Activated effector memory CD4-positive, alpha-beta T cell treated with Interleukin-2 at 50 U/mL for 16 hours (primary cell): Measurements from ENCODE around the gene TNFSF13.

Experiments
- DNase-seq: peaks from one replicate; pipeline ENCODE4 v3.0.0-alpha.2; 2020

TNFSF13 gene

DNA sequence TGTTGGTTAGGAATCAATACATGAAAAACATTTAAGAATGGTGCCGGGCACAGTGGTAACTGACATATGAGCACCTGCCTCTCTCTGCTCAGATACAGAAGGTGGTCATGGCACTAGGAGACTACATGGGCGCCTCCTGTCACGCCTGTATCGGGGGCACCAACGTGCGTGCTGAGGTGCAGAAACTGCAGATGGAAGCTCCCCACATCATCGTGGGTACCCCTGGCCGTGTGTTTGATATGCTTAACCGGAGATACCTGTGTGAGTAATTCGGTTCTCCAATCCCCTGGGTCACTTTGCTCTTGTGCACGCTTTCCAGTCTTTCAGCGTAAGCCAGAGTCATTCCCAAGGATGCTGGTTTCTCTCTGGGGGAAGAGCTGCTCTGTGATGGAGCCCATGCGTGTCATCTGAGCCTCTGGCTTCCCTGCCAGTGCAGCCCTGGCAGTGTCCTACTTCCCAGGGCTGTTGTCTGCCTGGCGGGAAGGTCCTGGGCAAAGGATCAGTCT lies 17.9 kb downstream of the TNFSF13 start:
- DNase-seq, result no peak

GRCh38 chr17:7577327-7578199 lies 19.0 kb downstream of the TNFSF13 start:
- no peak for DNase-seq

GRCh38 chr17:7579001-7579833 lies 20.7 kb downstream of the TNFSF13 start, which contains the start of gene CD68:
TSS of gene CD68 (plus strand) at chr17:7579638. CDS start at chr17:7579678, 40 bp downstream.
- DNase-seq, result peak; percentile 29

GRCh38 chr17:7579834-7580603 lies 21.5 kb downstream of the TNFSF13 start:
- DNase-seq, result no peak

DNA sequence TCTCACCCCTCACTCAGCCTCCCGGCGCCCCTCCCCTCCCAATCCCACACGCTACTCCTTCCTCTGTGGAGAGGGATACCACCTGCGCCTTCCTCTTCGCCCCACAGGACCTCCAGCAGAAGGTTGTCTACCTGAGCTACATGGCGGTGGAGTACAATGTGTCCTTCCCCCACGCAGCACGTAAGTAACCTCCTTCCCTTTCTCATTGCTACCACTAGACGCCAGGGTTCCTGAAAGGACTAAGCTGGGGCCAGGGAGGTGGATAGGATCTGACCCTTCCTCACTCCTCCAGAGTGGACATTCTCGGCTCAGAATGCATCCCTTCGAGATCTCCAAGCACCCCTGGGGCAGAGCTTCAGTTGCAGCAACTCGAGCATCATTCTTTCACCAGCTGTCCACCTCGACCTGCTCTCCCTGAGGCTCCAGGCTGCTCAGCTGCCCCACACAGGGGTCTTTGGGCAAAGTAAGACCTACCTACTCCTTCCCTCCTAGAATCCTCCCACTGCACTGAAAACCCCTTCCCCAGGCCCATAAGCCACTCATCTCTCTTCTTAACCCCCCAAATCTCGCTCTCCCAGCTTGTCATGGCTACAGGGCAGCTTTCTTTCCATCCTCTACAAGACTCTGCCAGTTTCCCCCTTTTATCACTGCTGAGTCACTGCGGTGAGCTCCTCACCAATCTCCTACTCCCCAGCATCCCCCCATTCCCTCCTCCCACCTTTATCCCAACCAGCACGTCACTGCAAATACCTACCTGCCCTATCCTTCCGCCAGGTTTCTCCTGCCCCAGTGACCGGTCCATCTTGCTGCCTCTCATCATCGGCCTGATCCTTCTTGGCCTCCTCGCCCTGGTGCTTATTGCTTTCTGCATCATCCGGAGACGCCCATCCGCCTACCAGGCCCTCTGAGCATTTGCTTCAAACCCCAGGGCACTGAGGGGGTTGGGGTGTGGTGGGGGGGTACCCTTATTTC lies 22.3 kb downstream of the TNFSF13 start:
- DNase-seq, result no peak

DNA sequence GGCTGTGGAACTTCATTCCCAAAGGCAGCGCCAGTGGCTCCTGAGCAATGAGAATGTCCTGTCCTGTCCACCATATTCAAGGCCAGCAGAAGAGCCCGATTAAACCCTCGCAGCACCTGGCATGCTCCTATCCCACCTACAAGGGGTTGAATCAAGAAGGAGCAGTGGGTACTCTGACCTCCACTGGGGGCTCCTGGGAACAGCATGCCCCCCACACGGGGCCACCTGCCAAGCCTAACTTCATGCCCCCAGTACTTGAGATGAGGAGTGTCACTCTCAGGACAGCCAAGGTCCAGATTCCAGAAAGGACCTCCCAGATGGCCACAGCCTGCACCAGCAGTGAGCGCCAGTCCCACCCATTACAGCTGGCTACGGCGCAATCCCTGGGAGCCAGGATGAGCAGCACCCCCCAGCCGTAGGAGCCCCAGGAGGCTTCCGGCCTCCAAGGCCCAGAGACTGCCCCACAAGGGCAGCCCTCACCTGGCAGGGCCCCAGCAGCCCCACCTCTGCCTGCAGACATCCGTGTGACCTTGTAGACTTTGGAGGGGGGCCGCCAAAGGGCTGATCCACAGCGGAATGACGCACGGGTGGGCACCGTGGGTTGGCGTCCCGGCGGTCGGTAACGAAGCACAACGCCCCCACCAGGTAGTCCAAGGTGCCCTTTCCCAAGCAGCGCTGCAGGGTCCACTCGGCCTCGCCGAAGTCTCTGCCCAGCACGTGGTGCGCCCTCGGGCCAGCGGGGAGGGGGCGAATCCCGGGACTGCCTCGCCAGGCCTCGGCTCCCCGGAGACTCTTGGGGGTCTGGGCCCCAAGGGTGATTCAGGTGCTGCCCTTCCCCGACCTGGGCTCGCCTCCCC lies 24.1 kb downstream of the TNFSF13 start:
- no peak for DNase-seq

- peak; percentile 93 for DNase-seq
Measured at GRCh38 chr17:7583253-7584109, 24.9 kb downstream of the TNFSF13 start, which contains the start of gene MPDU1. TSS of gene MPDU1 (plus strand) at chr17:7583852. CDS start at chr17:7583863, 11 bp downstream.

DNA sequence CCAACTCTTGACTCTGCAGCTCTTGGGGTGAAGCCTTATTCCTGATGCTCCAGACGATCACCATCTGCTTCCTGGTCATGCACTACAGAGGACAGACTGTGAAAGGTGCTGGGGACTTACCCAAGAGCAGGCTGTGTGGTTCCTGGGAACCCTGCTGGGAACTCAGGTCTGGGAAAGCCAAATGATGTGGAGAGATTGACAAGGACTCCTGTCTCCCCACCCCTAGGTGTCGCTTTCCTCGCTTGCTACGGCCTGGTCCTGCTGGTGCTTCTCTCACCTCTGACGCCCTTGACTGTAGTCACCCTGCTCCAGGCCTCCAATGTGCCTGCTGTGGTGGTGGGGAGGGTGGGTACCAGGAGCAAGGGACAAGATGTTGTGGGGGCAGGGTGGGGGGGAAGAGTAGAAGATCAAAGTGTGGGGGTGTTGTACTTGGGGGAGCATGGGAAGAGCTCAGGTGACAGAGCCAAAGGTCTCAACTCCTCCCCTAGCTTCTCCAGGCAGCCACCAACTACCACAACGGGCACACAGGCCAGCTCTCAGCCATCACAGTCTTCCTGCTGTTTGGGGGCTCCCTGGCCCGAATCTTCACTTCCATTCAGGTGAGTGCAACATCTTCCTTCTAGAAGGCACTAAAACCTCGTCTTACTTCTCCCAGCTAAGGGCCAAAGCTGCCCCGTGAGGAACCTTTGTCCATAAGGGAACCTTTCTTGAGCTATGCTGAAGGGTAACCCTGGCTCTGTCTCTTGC lies 28.3 kb downstream of the TNFSF13 start:
- no peak for DNase-seq

- no peak for DNase-seq
Measured at GRCh38 chr17:7587420-7588151, 29.0 kb downstream of the TNFSF13 start.

GRCh38 chr17:7588553-7589203 lies 30.1 kb downstream of the TNFSF13 start:
- no peak for DNase-seq

DNA sequence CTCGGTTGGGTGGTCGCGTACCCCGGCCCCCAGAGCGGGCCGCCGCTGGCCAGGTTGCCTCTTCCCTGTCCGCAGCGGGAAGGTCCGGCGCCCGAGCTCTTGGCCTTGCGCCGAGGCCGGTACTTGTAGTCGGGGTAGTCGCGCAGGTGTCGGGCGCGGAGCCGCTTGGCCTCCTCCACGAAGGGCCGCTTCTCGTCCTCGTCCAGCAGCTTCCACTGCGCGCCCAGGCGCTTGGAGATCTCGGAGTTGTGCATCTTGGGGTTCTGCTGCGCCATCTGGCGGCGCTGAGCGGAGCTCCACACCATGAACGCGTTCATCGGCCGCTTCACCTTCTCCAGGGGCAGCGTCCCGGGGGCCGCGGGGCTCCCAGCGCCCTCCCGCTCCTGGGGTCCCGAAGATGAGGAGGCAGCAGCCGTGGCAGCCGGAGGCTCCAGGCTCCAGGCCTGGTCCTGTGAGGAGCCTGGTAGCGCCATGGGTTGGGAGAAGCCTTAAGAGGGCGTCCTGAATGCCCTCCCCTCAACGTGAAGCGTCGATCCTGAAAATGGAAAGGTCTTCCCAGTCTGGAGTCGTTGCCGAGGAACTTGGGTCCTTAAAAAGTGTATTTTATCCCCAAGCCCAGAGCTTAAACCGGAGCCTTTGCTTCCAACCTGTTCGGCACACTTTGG lies 30.8 kb downstream of the TNFSF13 start:
- DNase-seq, result peak; percentile 40

GRCh38 chr17:7589891-7590691 lies 31.5 kb downstream of the TNFSF13 start, which contains the start of gene SOX15:
TSS of gene SOX15 (minus strand) at chr17:7590094. CDS start at chr17:7589676, 418 bp downstream.
- no peak for DNase-seq

GRCh38 chr17:7590743-7591142 lies 32.2 kb downstream of the TNFSF13 start:
- DNase-seq, result no peak

- DNase-seq, result no peak
Measured at GRCh38 chr17:7591596-7591995, 33.0 kb downstream of the TNFSF13 start.

- DNase-seq, result no peak
Measured at GRCh38 chr17:7592422-7593021, 34.0 kb downstream of the TNFSF13 start.
